ENCODE measurements around the gene TPRN.

DNA sequence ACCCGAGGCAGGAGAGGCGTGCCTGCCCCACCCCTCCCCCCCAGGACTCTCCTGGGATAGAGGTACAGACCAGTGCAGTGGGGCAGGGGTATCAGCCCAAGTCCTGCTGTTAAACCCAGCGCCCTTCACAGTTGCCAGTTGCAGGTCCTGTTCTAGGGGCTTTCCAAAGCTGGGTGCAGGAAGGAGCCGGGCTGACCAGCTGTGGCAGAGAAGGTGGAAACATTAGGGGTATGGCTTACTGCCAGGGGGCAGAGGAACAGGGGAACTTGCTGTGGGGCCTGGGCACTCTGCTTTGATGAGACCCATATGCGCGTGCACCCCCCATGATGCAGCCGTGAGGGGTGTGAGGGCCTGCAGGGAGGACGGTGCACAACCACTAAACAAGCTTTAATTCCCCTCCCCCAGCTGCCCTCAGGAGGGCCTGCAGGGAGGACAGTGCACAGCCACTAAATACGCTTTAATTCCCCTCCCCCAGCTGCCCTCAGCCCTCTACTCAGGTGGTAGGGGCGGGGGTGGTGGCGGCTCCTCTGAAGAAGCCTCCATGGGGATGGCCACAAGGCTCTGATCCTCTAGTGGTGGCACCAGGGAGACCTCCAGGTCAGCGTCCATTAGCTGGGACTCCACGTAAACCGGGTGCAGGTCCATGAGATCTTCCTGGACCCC is 29.9 kb downstream of the TPRN start:
- TF ChIP-seq POLR2A (IDR thresholded peaks at IDR 0.05) = no peak
- TF ChIP-seq, protein P1, sequence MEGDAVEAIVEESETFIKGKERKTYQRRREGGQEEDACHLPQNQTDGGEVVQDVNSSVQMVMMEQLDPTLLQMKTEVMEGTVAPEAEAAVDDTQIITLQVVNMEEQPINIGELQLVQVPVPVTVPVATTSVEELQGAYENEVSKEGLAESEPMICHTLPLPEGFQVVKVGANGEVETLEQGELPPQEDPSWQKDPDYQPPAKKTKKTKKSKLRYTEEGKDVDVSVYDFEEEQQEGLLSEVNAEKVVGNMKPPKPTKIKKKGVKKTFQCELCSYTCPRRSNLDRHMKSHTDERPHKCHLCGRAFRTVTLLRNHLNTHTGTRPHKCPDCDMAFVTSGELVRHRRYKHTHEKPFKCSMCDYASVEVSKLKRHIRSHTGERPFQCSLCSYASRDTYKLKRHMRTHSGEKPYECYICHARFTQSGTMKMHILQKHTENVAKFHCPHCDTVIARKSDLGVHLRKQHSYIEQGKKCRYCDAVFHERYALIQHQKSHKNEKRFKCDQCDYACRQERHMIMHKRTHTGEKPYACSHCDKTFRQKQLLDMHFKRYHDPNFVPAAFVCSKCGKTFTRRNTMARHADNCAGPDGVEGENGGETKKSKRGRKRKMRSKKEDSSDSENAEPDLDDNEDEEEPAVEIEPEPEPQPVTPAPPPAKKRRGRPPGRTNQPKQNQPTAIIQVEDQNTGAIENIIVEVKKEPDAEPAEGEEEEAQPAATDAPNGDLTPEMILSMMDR (IDR thresholded peaks at IDR 0.05) = no peak
